Lung (tissue), 12 donors: Measurements from ENCODE around the gene TIFAB. TPM values are rescaled to one million over a fixed set of nuclear protein-coding genes. Genes with fewer than 3 reads are reported as not detected.

Experiments used
- ATAC-seq: fragments of 200-7000 bp; cut with Tn5 transposase; one replicate; pipeline ENCODE4 v1.9.1; 2020; ENCODE audit warnings: moderate number of reproducible peaks; ENCODE audit not compliant: insufficient read depth, low FRiP score
- DNase-seq, 3 donors: peaks; one replicate each; pipeline ENCODE4 v3.0.0-alpha.2; 2013 to 2017
- H3K27ac ChIP-seq, 2 donors: one replicate each; pipeline ENCODE4 v1.5.1; 2013; ENCODE audit warnings: mild to moderate bottlenecking in 2 of 2, moderate library complexity in 2 of 2, control low read depth in 1 of 2, inconsistent platforms in 1 of 2, low read depth in 1 of 2, low read length in 1 of 2
- H3K27me3 ChIP-seq, 3 donors: one replicate each; pipeline ENCODE4 v1.5.1; 2013; ENCODE audit warnings: low read length in 2 of 3; ENCODE audit not compliant: control insufficient read depth in 3 of 3, insufficient read depth in 3 of 3
- H3K36me3 ChIP-seq, 4 donors: one replicate each; pipeline ENCODE4 v1.5.1; 2013; ENCODE audit warnings: low read length in 4 of 4, mild to moderate bottlenecking in 1 of 4, moderate library complexity in 1 of 4; ENCODE audit not compliant: control insufficient read depth in 4 of 4, insufficient read depth in 4 of 4
- H3K4me1 ChIP-seq, 5 donors: one replicate each; pipeline ENCODE4 v1.5.1; 2013; ENCODE audit warnings: low read length in 5 of 5, mild to moderate bottlenecking in 2 of 5, moderate library complexity in 1 of 5; ENCODE audit not compliant: control insufficient read depth in 5 of 5, insufficient read depth in 5 of 5
- H3K4me3 ChIP-seq: one replicate; pipeline ENCODE4 v1.5.1; 2013; ENCODE audit warnings: mild to moderate bottlenecking, control low read depth, moderate library complexity
- H3K9ac ChIP-seq, 2 donors: one replicate each; pipeline ENCODE4 v1.5.1; 2013; ENCODE audit warnings: low read length in 2 of 2, control low read depth in 1 of 2; ENCODE audit not compliant: insufficient read depth in 1 of 2
- H3K9me3 ChIP-seq, 4 donors: one replicate each; pipeline ENCODE4 v1.5.1; 2013; ENCODE audit warnings: low read length in 3 of 4, mild to moderate bottlenecking in 1 of 4, moderate library complexity in 1 of 4; ENCODE audit not compliant: control insufficient read depth in 4 of 4, insufficient read depth in 3 of 4
- WGBS, 2 donors: extraction: QIAGEN DNeasy Blood & Tissue Kit; methylation state at CpG; one replicate each; pipeline ENCODE4 v1.1.7; 2013; 5-methylcytosine and 5-hydroxymethylcytosine counted together
- polyA plus RNA-seq, 2 donors: library from polyadenylated mRNA; stranded (reverse); fragments of 200-250 nt; gene quantifications; one replicate each; pipeline ENCODE4 v1.2.1, GENCODE V29; 2013
- total RNA-seq, 2 donors: library from RNA; depleted of rRNA in 1 of 2; stranded (reverse); fragments of >200 nt in 1 of 2; gene quantifications; one replicate each; pipeline ENCODE4 v1.2.1, GENCODE V29; 2014 to 2021
- TF ChIP-seq, protein P1 (sequence below): IDR thresholded peaks from 2 replicates; pipeline ENCODE4 v1.5.1; 2012; ENCODE audit warnings: mild to moderate bottlenecking; ENCODE audit errors: control extremely low read depth, extremely low read depth
- donor health status: control.
- donor health status: control.
- donor health status: Bipolar disorder and iron deficiency.
- donor health status: healthy.
- donor health status: DM: yes; HTN: yes; CAD: no.

The TIFAB gene
- total and polyA plus RNA-seq, 4 donors = 0.15 to 0.88 (median 0.35) TPM

DNA sequence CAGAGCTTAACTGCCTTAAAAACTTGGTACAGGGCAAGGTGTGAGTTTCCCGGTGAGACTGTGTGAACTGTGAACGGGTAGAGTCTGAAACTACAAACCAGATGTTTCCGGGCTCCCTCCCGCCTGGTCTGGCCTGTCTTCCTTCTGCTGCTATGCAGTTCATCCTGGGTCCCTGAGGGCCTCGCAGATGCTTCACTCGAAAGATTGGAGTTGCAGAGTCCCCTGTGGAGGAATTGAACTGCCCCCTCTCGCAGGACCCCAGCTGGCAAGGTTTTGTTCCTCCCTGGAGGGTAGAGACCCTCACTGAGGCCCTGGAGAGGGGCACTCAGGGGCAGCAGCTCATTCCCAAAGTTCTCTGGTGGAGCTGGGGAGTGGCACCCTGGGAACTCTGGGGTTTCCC is 5.5 kb downstream of the TIFAB start:
- Histone ChIP-seq H3K9me3 (no peaks in the 10 kb centered on the region), H3K27me3 (peaks cover 0 to 7% (median 0%) of the 10 kb centered on the region in 3 donors), H3K36me3 (no peaks in the 10 kb centered on the region), H3K4me1 (peaks cover 0 to 62% (median 41%) of the 10 kb centered on the region in 5 donors), H3K27ac (no peak overlapping the region), H3K9ac (no peak overlapping the region), H3K4me3 (no peak overlapping the region)
- no peak for DNase-seq
- TF ChIP-seq, protein P1, sequence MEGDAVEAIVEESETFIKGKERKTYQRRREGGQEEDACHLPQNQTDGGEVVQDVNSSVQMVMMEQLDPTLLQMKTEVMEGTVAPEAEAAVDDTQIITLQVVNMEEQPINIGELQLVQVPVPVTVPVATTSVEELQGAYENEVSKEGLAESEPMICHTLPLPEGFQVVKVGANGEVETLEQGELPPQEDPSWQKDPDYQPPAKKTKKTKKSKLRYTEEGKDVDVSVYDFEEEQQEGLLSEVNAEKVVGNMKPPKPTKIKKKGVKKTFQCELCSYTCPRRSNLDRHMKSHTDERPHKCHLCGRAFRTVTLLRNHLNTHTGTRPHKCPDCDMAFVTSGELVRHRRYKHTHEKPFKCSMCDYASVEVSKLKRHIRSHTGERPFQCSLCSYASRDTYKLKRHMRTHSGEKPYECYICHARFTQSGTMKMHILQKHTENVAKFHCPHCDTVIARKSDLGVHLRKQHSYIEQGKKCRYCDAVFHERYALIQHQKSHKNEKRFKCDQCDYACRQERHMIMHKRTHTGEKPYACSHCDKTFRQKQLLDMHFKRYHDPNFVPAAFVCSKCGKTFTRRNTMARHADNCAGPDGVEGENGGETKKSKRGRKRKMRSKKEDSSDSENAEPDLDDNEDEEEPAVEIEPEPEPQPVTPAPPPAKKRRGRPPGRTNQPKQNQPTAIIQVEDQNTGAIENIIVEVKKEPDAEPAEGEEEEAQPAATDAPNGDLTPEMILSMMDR = no peak
- no peak for ATAC-seq
- 68 to 72% methylated on average over 7 of the region's 7 CpGs for WGBS, 2 donors

DNA sequence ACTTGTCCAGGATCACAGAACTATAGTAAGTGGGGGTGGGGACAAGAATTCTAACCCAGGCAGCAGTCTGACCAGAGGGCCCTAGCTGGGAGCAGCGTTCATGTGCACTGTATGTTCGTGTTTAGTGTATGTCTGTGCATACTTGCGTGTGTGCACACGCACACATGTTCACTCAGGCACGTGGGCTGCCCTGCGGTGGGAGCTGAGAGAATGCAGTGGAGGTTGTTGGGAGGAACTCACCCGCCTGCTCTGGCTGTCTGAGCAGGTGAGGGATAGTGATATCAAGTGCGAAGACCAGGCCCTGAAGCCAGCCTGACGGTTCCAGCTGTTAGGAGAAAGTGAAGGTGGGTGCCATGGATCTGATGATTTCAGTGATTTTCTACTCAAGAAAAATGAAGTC is 5.9 kb downstream of the TIFAB start:
- no peak overlapping the region for H3K27ac ChIP-seq
- H3K27me3 ChIP-seq = peaks cover 0 to 7% (median 0%) of the 10 kb centered on the region in 3 donors
- DNase-seq (no peak), ATAC-seq (no peak)
- TF ChIP-seq, protein P1 = no peak
- WGBS, 2 donors = 86 to 88% methylated on average over 9 of the region's 9 CpGs
- no peaks in the 10 kb centered on the region for H3K9me3 ChIP-seq
- H3K9ac ChIP-seq = no peak overlapping the region
- H3K36me3 ChIP-seq = no peaks in the 10 kb centered on the region
- peaks cover 0 to 66% (median 43%) of the 10 kb centered on the region in 5 donors for H3K4me1 ChIP-seq
- H3K4me3 ChIP-seq = no peak overlapping the region

DNA sequence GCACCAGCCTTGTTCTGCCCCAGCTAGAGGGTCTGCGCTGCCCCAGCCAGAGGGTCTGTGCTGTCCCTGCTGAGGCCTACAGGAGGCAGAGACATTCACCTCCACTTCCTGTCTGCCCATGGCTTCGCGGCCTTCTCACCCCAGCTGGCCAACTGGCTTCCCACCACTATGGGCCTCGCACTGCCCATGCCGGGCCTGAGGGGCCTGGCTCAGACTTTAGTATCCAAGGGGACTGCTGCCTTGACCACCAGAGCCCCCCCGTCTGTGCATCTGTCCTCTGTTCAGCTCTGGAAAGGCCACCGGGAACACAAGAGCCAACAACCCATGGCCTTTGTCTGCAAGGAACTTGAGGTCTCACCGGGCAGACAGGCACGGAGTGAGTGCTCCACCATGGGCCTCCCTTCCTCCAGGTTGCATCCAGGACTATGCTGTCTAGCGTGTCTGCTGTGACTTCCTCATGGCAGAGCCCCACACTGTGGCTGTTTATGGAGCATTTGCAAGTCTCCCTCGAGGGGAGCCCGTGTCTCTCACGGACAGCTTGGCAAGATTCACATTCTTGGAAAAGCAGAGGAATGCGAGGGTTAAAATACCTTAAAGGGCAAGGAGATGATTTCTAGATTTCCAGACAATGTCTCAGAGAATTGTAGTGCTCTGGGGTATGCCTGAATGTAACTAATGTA is 6.7 kb downstream of the TIFAB start:
- DNase-seq = peak in 1 of 3 donors; percentile 16
- Histone ChIP-seq H3K4me1 (peaks cover 0 to 73% (median 51%) of the 10 kb centered on the region in 5 donors), H3K36me3 (no peaks in the 10 kb centered on the region), H3K27me3 (peaks cover 0 to 4% (median 0%) of the 10 kb centered on the region in 3 donors), H3K9me3 (no peaks in the 10 kb centered on the region), H3K9ac (no peak overlapping the region), H3K27ac (no peak overlapping the region), H3K4me3 (no peak overlapping the region)
- TF ChIP-seq, protein P1 = no peak
- 65 to 81% methylated on average over 14 of the region's 14 CpGs for WGBS, 2 donors
- no peak for ATAC-seq
